Neural progenitor cell (in vitro differentiated cells): ENCODE data around the gene ST6GAL1. TPM values are rescaled to one million over a fixed set of nuclear protein-coding genes. Genes with fewer than 3 reads are reported as not detected.
"Not testable (repeated sequence)": the region's sequence is repeated elsewhere in the genome, so short reads cannot be mapped to it uniquely, and the experiment has no call there.

Experiments
- DNase-seq: peaks from one replicate; pipeline ENCODE4 v3.0.0-alpha.2; 2016; ENCODE audit warnings: low spot score
- H2AFZ ChIP-seq: fragments of 200-600 bp; sonication (generic); replicated peaks from 2 replicates; pipeline ENCODE4 v1.6.1; 2016; ENCODE audit warnings: antibody characterized with exemption
- H3F3A ChIP-seq: fragments of 200-600 bp; sonication (generic); 2 replicates; pipeline ENCODE4 v1.6.1; 2016; ENCODE audit warnings: antibody characterized with exemption, low read depth
- H3K27ac ChIP-seq: fragments of 200-600 bp; sonication (generic); 2 replicates; pipeline ENCODE4 v1.5.1; 2016; ENCODE audit warnings: mild to moderate bottlenecking
- H3K27me3 ChIP-seq: fragments of 200-600 bp; sonication (generic); 2 replicates; pipeline ENCODE4 v1.6.1; 2016; ENCODE audit warnings: mild to moderate bottlenecking, moderate library complexity
- H3K36me3 ChIP-seq: fragments of 200-600 bp; sonication (generic); 2 replicates; pipeline ENCODE4 v1.5.1; 2016
- H3K4me1 ChIP-seq: fragments of 200-600 bp; sonication (generic); 2 replicates; pipeline ENCODE4 v1.6.1; 2016; ENCODE audit warnings: mixed run types
- H3K4me2 ChIP-seq: fragments of 200-600 bp; sonication (generic); 2 replicates; pipeline ENCODE4 v1.6.1; 2016
- H3K4me3 ChIP-seq: fragments of 200-600 bp; sonication (generic); 2 replicates; pipeline ENCODE4 v1.5.1; 2016
- H3K79me2 ChIP-seq: fragments of 200-600 bp; sonication (generic); 2 replicates; pipeline ENCODE4 v1.6.1; 2016; ENCODE audit warnings: low read depth
- H3K9ac ChIP-seq: fragments of 200-600 bp; sonication (generic); 2 replicates; pipeline ENCODE4 v1.6.1; 2016
- H3K9me3 ChIP-seq: fragments of 200-600 bp; sonication (generic); 2 replicates; pipeline ENCODE4 v1.5.1; 2016; ENCODE audit warnings: low read depth
- H4K20me1 ChIP-seq: fragments of 200-600 bp; sonication (generic); 2 replicates; pipeline ENCODE4 v1.6.1; 2016; ENCODE audit warnings: low read depth
- H3K27ac Mint-ChIP-seq: 3 replicates; pipeline ENCODE4 v1.8.0; 2021; ENCODE audit warnings: mixed read lengths
- H3K27me3 Mint-ChIP-seq: 2 replicates; pipeline ENCODE4 v1.8.0; 2022; ENCODE audit warnings: low read depth, mild to moderate bottlenecking, inconsistent platforms, moderate library complexity, mixed read lengths; ENCODE audit not compliant: insufficient read depth
- H3K36me3 Mint-ChIP-seq: 3 replicates; pipeline ENCODE4 v1.8.0; 2021; ENCODE audit warnings: mixed read lengths
- H3K4me1 Mint-ChIP-seq: 3 replicates; pipeline ENCODE4 v1.8.0; 2021; ENCODE audit warnings: mixed read lengths
- H3K4me3 Mint-ChIP-seq: 3 replicates; pipeline ENCODE4 v1.8.0; 2021; ENCODE audit warnings: mild to moderate bottlenecking, moderate library complexity, mixed read lengths
- H3K9me3 Mint-ChIP-seq: 3 replicates; pipeline ENCODE4 v1.8.0; 2020; ENCODE audit warnings: mixed read lengths
- CTCF ChIP-seq: fragments of 200-600 bp; sonication (generic); IDR thresholded peaks from 2 replicates; pipeline ENCODE4 v1.5.1; 2017; ENCODE audit warnings: antibody characterized with exemption, mild to moderate bottlenecking
- EZH2 ChIP-seq: fragments of 200-600 bp; sonication (generic); IDR thresholded peaks from 2 replicates; pipeline ENCODE4 v1.6.1; 2017; ENCODE audit warnings: antibody characterized with exemption, mild to moderate bottlenecking, moderate library complexity
- EZH2phosphoT487 ChIP-seq: fragments of 200-600 bp; sonication (generic); IDR thresholded peaks from 2 replicates; pipeline ENCODE4 v1.6.1; 2017; ENCODE audit warnings: antibody characterized with exemption
- total RNA-seq: library from RNA; depleted of rRNA; stranded (reverse); fragments of >200 nt; gene quantifications from 2 replicates; pipeline ENCODE4 v1.2.3, GENCODE V29; 2015; ENCODE audit warnings: low replicate concordance

The ST6GAL1 gene
- total RNA-seq, 1 donor from 2014 or later: 27.3 TPM

GRCh38 chr3:186951640-186952552 lies 21.6 kb downstream of the ST6GAL1 start:
- Histone ChIP-seq H3K79me2 (peaks cover 65% of the 10 kb centered on the region), H3K36me3 (no peaks in the 10 kb centered on the region), H3K4me3 (no peak overlapping the region), H3K27ac (no peak overlapping the region), H3K9ac (no peak overlapping the region), H3K4me1 (no peaks in the 10 kb centered on the region), H3F3A (no peaks in the 10 kb centered on the region), H3K4me2 (no peak overlapping the region), H3K9me3 (no peaks in the 10 kb centered on the region), H3K27me3 (no peaks in the 10 kb centered on the region), H2AFZ (no peak overlapping the region), H4K20me1 (peaks cover 33% of the 10 kb centered on the region)
- Mint-ChIP-seq H3K4me1 (peaks cover 11% of the 10 kb centered on the region), H3K27ac (no peak overlapping the region), H3K9me3 (peaks cover 11% of the 10 kb centered on the region), H3K27me3 (peaks cover 4% of the 10 kb centered on the region), H3K36me3 (peaks cover 19% of the 10 kb centered on the region), H3K4me3 (no peak overlapping the region)
- no peak for DNase-seq
- TF ChIP-seq CTCF: no peak
- no peak for TF ChIP-seq EZH2phosphoT487
- TF ChIP-seq EZH2: no peak

- Histone ChIP-seq H3K9ac (no peak overlapping the region), H3K27me3 (no peaks in the 10 kb centered on the region), H3F3A (no peaks in the 10 kb centered on the region), H3K27ac (no peak overlapping the region), H3K4me3 (no peak overlapping the region), H3K36me3 (no peaks in the 10 kb centered on the region), H3K79me2 (peaks cover 77% of the 10 kb centered on the region), H3K4me2 (no peak overlapping the region), H3K9me3 (no peaks in the 10 kb centered on the region), H4K20me1 (peaks cover 21% of the 10 kb centered on the region), H2AFZ (no peak overlapping the region), H3K4me1 (no peaks in the 10 kb centered on the region)
- Mint-ChIP-seq H3K36me3 (peaks cover 17% of the 10 kb centered on the region), H3K4me3 (no peak overlapping the region), H3K27me3 (peaks cover 4% of the 10 kb centered on the region), H3K4me1 (peaks cover 9% of the 10 kb centered on the region), H3K9me3 (peaks cover 11% of the 10 kb centered on the region), H3K27ac (no peak overlapping the region)
- no peak for DNase-seq
- TF ChIP-seq CTCF (no peak), EZH2 (no peak), EZH2phosphoT487 (no peak)
Observed at GRCh38 chr3:186953011-186953487, 22.7 kb downstream of the ST6GAL1 start.

GRCh38 chr3:186953992-186954699 lies 23.8 kb downstream of the ST6GAL1 start:
- H3K27me3 Mint-ChIP-seq, DNase-seq, H3K9me3 ChIP-seq, H3K4me3 ChIP-seq, H2AFZ ChIP-seq, H3K4me1 Mint-ChIP-seq, H3K27ac Mint-ChIP-seq, H3F3A ChIP-seq, H3K4me3 Mint-ChIP-seq, H3K27ac ChIP-seq, H3K9ac ChIP-seq, H3K27me3 ChIP-seq, H3K4me1 ChIP-seq, H3K4me2 ChIP-seq, H3K36me3 ChIP-seq: not testable (repeated sequence)
- H3K79me2 ChIP-seq: peaks cover 85% of the 10 kb centered on the region
- H4K20me1 ChIP-seq: peaks cover 20% of the 10 kb centered on the region
- H3K36me3 Mint-ChIP-seq: peaks cover 14% of the 10 kb centered on the region
- peaks cover 11% of the 10 kb centered on the region for H3K9me3 Mint-ChIP-seq
